WTC11 (cell line): ENCODE data around the gene IL4R. TPM values are rescaled to one million over a fixed set of nuclear protein-coding genes. Genes with fewer than 3 reads are reported as not detected.

ENCODE experiments used
- ATAC-seq: fragments of 200-7000 bp; cut with Tn5 transposase; 2 replicates; pipeline ENCODE4 v1.10.0; 2021; ENCODE audit warnings: mild to moderate bottlenecking, moderate library complexity
- CTCF ChIA-PET: fragments of 300-600 bp; sonication (Branson Sonifier 250); formaldehyde crosslinking; loops from one replicate; lab custom pipeline; 2021; ENCODE audit warnings: antibody characterized with exemption; lab: Charles Lee
- POLR2A ChIA-PET: fragments of 350-600 bp; sonication (Branson Sonifier 250); formaldehyde crosslinking; loops from one replicate; lab custom pipeline; 2021; ENCODE audit warnings: antibody characterized with exemption; lab: Charles Lee
- DNase-seq: peaks from one replicate; pipeline ENCODE4 v3.0.0; 2021; ENCODE audit warnings: low spot score
- H3K27ac Mint-ChIP-seq: 2 replicates; pipeline ENCODE4 v1.8.0; 2021; ENCODE audit warnings: mixed read lengths
- H3K27me3 Mint-ChIP-seq: 2 replicates; pipeline ENCODE4 v1.8.0; 2021; ENCODE audit warnings: low read depth, mild to moderate bottlenecking, moderate library complexity, mixed read lengths
- H3K36me3 Mint-ChIP-seq: 2 replicates; pipeline ENCODE4 v1.8.0; 2021; ENCODE audit warnings: mixed read lengths
- H3K4me1 Mint-ChIP-seq: 2 replicates; pipeline ENCODE4 v1.8.0; 2022; ENCODE audit warnings: mixed read lengths
- H3K4me3 Mint-ChIP-seq: 2 replicates; pipeline ENCODE4 v1.8.0; 2021; ENCODE audit warnings: mild to moderate bottlenecking, moderate library complexity, mixed read lengths
- H3K9me3 Mint-ChIP-seq: 2 replicates; pipeline ENCODE4 v1.8.0; 2021; ENCODE audit warnings: mixed read lengths
- ARID4B ChIP-seq: sonication (generic); formaldehyde crosslinking; IDR thresholded peaks from 2 replicates; pipeline ENCODE4 v1.8.0; 2023; ENCODE audit warnings: missing genetic modification reagents, mild to moderate bottlenecking, borderline replicate concordance
- ATF1 ChIP-seq: sonication (generic); formaldehyde crosslinking; IDR thresholded peaks from 2 replicates; pipeline ENCODE4 v1.8.1; 2023; ENCODE audit warnings: mild to moderate bottlenecking, moderate library complexity, missing genetic modification reagents
- CREM ChIP-seq: sonication (generic); formaldehyde crosslinking; IDR thresholded peaks from 2 replicates; pipeline ENCODE4 v1.8.1; 2022; ENCODE audit warnings: mild to moderate bottlenecking, missing genetic modification reagents, moderate library complexity
- CTCF ChIP-seq: fragments of 200-600 bp; IDR thresholded peaks from 2 replicates; pipeline ENCODE4 v1.8.0; 2022; ENCODE audit warnings: antibody characterized with exemption
- E2F5 ChIP-seq: sonication (generic); formaldehyde crosslinking; IDR thresholded peaks from 2 replicates; pipeline ENCODE4 v1.8.1; 2022; ENCODE audit warnings: mild to moderate bottlenecking, moderate library complexity, missing genetic modification reagents
- ESRRA ChIP-seq: sonication (generic); formaldehyde crosslinking; IDR thresholded peaks from 2 replicates; pipeline ENCODE4 v1.8.1; 2022; ENCODE audit warnings: mild to moderate bottlenecking, missing genetic modification reagents, borderline replicate concordance
- FOXJ3 ChIP-seq: sonication (generic); formaldehyde crosslinking; IDR thresholded peaks from 2 replicates; pipeline ENCODE4 v1.9.0; 2021; ENCODE audit warnings: missing genetic modification reagents, mild to moderate bottlenecking, borderline replicate concordance
- FOXP1 ChIP-seq: sonication (generic); formaldehyde crosslinking; IDR thresholded peaks from 2 replicates; pipeline ENCODE4 v1.8.0; 2022; ENCODE audit warnings: missing genetic modification reagents, mild to moderate bottlenecking, moderate library complexity, borderline replicate concordance
- GABPB1 ChIP-seq: sonication (generic); formaldehyde crosslinking; IDR thresholded peaks from 2 replicates; pipeline ENCODE4 v1.8.1; 2023; ENCODE audit warnings: mild to moderate bottlenecking, missing genetic modification reagents
- HMGA2 ChIP-seq: fragments of 250-450 bp; sonication (Bioruptor Pico); IDR thresholded peaks from 2 replicates; pipeline ENCODE4 v1.4.0; 2021; ENCODE audit warnings: mild to moderate bottlenecking, moderate library complexity
- JAZF1 ChIP-seq: fragments of 250-450 bp; sonication (Bioruptor Pico); IDR thresholded peaks from 2 replicates; pipeline ENCODE4 v1.9.0; 2021; ENCODE audit warnings: moderate library complexity, mild to moderate bottlenecking, inconsistent platforms
- MAX ChIP-seq: sonication (generic); formaldehyde crosslinking; IDR thresholded peaks from 2 replicates; pipeline ENCODE4 v1.8.0; 2022; ENCODE audit warnings: mild to moderate bottlenecking, missing genetic modification reagents
- MYBL2 ChIP-seq: sonication (generic); formaldehyde crosslinking; IDR thresholded peaks from 2 replicates; pipeline ENCODE4 v1.8.1; 2023; ENCODE audit warnings: mild to moderate bottlenecking, moderate library complexity, missing genetic modification reagents
- NFE2L1 ChIP-seq: sonication (generic); formaldehyde crosslinking; IDR thresholded peaks from 2 replicates; pipeline ENCODE4 v1.8.1; 2023; ENCODE audit warnings: missing genetic modification reagents
- NFYB ChIP-seq: sonication (generic); formaldehyde crosslinking; conservative IDR thresholded peaks from 2 replicates; pipeline ENCODE4 v1.8.0; 2022; ENCODE audit warnings: low read depth, missing genetic modification reagents
- TCF7 ChIP-seq: sonication (generic); formaldehyde crosslinking; IDR thresholded peaks from 2 replicates; pipeline ENCODE4 v1.8.0; 2022; ENCODE audit warnings: mild to moderate bottlenecking, low read depth, missing genetic modification reagents, moderate library complexity
- USF2 ChIP-seq: sonication (generic); formaldehyde crosslinking; IDR thresholded peaks from 2 replicates; pipeline ENCODE4 v1.8.1; 2023; ENCODE audit warnings: mild to moderate bottlenecking, missing genetic modification reagents, moderate library complexity
- ZNF138 ChIP-seq: sonication (generic); formaldehyde crosslinking; conservative IDR thresholded peaks from 2 replicates; pipeline ENCODE4 v1.8.1; 2022; ENCODE audit warnings: mild to moderate bottlenecking, moderate library complexity, missing genetic modification reagents
- ZNF423 ChIP-seq: fragments of 250-450 bp; sonication (Bioruptor Pico); IDR thresholded peaks from 2 replicates; pipeline ENCODE4 v2.1.2; 2022; ENCODE audit warnings: mild to moderate bottlenecking, moderate library complexity
- ZNF512 ChIP-seq: sonication (generic); formaldehyde crosslinking; IDR thresholded peaks from 2 replicates; pipeline ENCODE4 v1.8.1; 2022; ENCODE audit warnings: missing genetic modification reagents, borderline replicate concordance
- ZSCAN18 ChIP-seq: fragments of 250-450 bp; sonication (Bioruptor Pico); IDR thresholded peaks from 2 replicates; pipeline ENCODE4 v2.1.2; 2022; ENCODE audit warnings: mild to moderate bottlenecking, moderate library complexity
- total RNA-seq: library from RNA; stranded (reverse); gene quantifications from 3 replicates; pipeline ENCODE4 v1.2.3, GENCODE V29; 2021

IL4R gene
- total RNA-seq, 1 experiment from 2014 or later: 28.7 TPM

- ChIA-PET CTCF (interaction anchor here (0.7 kb wide), 1 partner anchor 17 kb away, joined by 3 read pairs; no protein-coding TSS in a partner anchor), POLR2A (no interaction called here)
- Mint-ChIP-seq H3K36me3 (peaks cover 3% of the 10 kb centered on the region; the same call in 1 of the 2 replicates), H3K4me3 (peak overlapping the region; percentile 23), H3K27me3 (peaks cover 4% of the 10 kb centered on the region), H3K9me3 (peaks cover 2% of the 10 kb centered on the region), H3K27ac (no peak overlapping the region), H3K4me1 (peaks cover 20% of the 10 kb centered on the region)
- ATAC-seq (no peak), DNase-seq (no peak)
- TF ChIP-seq ARID4B (no peak), HMGA2 (peak; percentile 98)
These were observed 46.6 kb upstream of the IL4R start for GRCh38 chr16:27267037-27267677.

GRCh38 chr16:27268376-27269299 lies 45.1 kb upstream of the IL4R start, which contains the start of gene NSMCE1:
TSS of gene NSMCE1 (minus strand) at chr16:27268772. CDS start at chr16:27257570, 11,202 bp downstream.
- peaks cover 4% of the 10 kb centered on the region for H3K27me3 Mint-ChIP-seq
- H3K27ac Mint-ChIP-seq: peak within 1 kb of the TSS; percentile 69
- peak within 1 kb of the TSS; percentile 81 for H3K4me3 Mint-ChIP-seq
- H3K36me3 Mint-ChIP-seq: peaks cover 4% of the 10 kb centered on the region; the same call in 1 of the 2 replicates
- ChIA-PET CTCF (interaction anchor here (0.7 kb wide), 1 partner anchor 183 kb away, joined by 3 read pairs; no protein-coding TSS in a partner anchor), POLR2A (no interaction called here)
- H3K9me3 Mint-ChIP-seq: peaks cover 4% of the 10 kb centered on the region
- ATAC-seq: peak; percentile 95
- peaks cover 16% of the 10 kb centered on the region for H3K4me1 Mint-ChIP-seq
- peak; percentile 96 for DNase-seq
- TF ChIP-seq NFYB: peak; percentile 81
- no peak for TF ChIP-seq TCF7 (CRISPR knock-in tag)
- TF ChIP-seq FOXP1 (CRISPR knock-in tag): 0 out of 2 replicates have a peak, but pooled peaks have one; percentile 35
- peak; percentile 78 for TF ChIP-seq MAX
- TF ChIP-seq ZNF512: no peak
- TF ChIP-seq ESRRA (CRISPR knock-in tag): no peak
- TF ChIP-seq USF2: no peak
- TF ChIP-seq FOXJ3: no peak
- no peak for TF ChIP-seq ZNF138 (CRISPR knock-in tag)
- TF ChIP-seq GABPB1: peak; percentile 77
- TF ChIP-seq E2F5 (CRISPR knock-in tag): no peak
- no peak for TF ChIP-seq ZNF423
- no peak for TF ChIP-seq ZSCAN18
- TF ChIP-seq JAZF1 (CRISPR knock-in tag): no peak
- no peak for TF ChIP-seq ATF1 (CRISPR knock-in tag)
- TF ChIP-seq CREM (CRISPR knock-in tag): peak; percentile 82; the same call in 1 of the 2 replicates
- TF ChIP-seq NFE2L1: 0 out of 2 replicates have a peak, but pooled peaks have one; percentile 34
- TF ChIP-seq MYBL2: no peak
- no peak for TF ChIP-seq CTCF
